ENCODE measurements around the gene DRG2.

- TF ChIP-seq POLR2A (IDR thresholded peaks at IDR 0.05; ENCODE audit: low read length): peak; percentile 70
- TF ChIP-seq GATA1 (IDR thresholded peaks at IDR 0.05; ENCODE audit: low read depth, low read length): no peak
These were observed 48.8 kb upstream of the DRG2 start, which contains the start of the genes ATPAF2 and GID4 for GRCh38 chr17:18038861-18039534.

Measured in erythroblast (primary cell).